GM19468 (cell line): ENCODE data around the gene WDR7.

Experiments used
- ATAC-seq: cut with Tn5 transposase; IDR thresholded peaks from one replicate; pipeline ENCODE4 v1.9.1; 2021; ENCODE audit warnings: mild to moderate bottlenecking, moderate library complexity, moderate number of reproducible peaks; ENCODE audit not compliant: unreplicated experiment; ENCODE audit errors: extremely low read depth

WDR7 gene

GRCh38 chr18:56870982-56871381 lies 219.8 kb downstream of the WDR7 start:
- no peak for ATAC-seq

- no peak for ATAC-seq
These were observed 221.0 kb downstream of the WDR7 start for GRCh38 chr18:56872140-56872539.

GRCh38 chr18:56873441-56874140 lies 222.4 kb downstream of the WDR7 start:
- ATAC-seq: no peak

- no peak for ATAC-seq
These were observed 227.6 kb downstream of the WDR7 start for GRCh38 chr18:56878711-56879110.

GRCh38 chr18:56884511-56884910 lies 233.4 kb downstream of the WDR7 start:
- ATAC-seq: no peak

GRCh38 chr18:56888978-56889377 lies 237.8 kb downstream of the WDR7 start:
- ATAC-seq: no peak

- no peak for ATAC-seq
These were observed 238.5 kb downstream of the WDR7 start for GRCh38 chr18:56889621-56890020.

GRCh38 chr18:56890632-56891031 lies 239.5 kb downstream of the WDR7 start:
- no peak for ATAC-seq

GRCh38 chr18:56891116-56891515 lies 240.0 kb downstream of the WDR7 start:
- no peak for ATAC-seq

- no peak for ATAC-seq
These were observed 240.7 kb downstream of the WDR7 start for GRCh38 chr18:56891870-56892269.

- no peak for ATAC-seq
These were observed 246.0 kb downstream of the WDR7 start for GRCh38 chr18:56897122-56897521.

GRCh38 chr18:56899660-56900059 lies 248.5 kb downstream of the WDR7 start:
- no peak for ATAC-seq

GRCh38 chr18:56900195-56901094 lies 249.3 kb downstream of the WDR7 start:
- ATAC-seq: no peak

- ATAC-seq: no peak
These were observed 250.8 kb downstream of the WDR7 start for GRCh38 chr18:56901919-56902318.

GRCh38 chr18:56902653-56903052 lies 251.5 kb downstream of the WDR7 start:
- no peak for ATAC-seq

GRCh38 chr18:56903686-56904085 lies 252.5 kb downstream of the WDR7 start:
- no peak for ATAC-seq

- no peak for ATAC-seq
These were observed 256.6 kb downstream of the WDR7 start for GRCh38 chr18:56907771-56908170.

GRCh38 chr18:56910237-56910636 lies 259.1 kb downstream of the WDR7 start:
- ATAC-seq: no peak

GRCh38 chr18:56910967-56911366 lies 259.8 kb downstream of the WDR7 start:
- ATAC-seq: no peak

- no peak for ATAC-seq
These were observed 262.8 kb downstream of the WDR7 start for GRCh38 chr18:56913941-56914340.

GRCh38 chr18:56919190-56919589 lies 268.0 kb downstream of the WDR7 start:
- no peak for ATAC-seq
